SK-N-MC (cell line): ENCODE data around the gene TXNRD2.
"Not testable (repeated sequence)": the region's sequence is repeated elsewhere in the genome, so short reads cannot be mapped to it uniquely, and the experiment has no call there.

ENCODE experiments used
- DNase-seq: peaks from one replicate; pipeline ENCODE4 v3.0.0-alpha.2; 2011; ENCODE audit warnings: low read depth, low spot score
- H3K27ac ChIP-seq: fragments of 200-600 bp; sonication (generic); 2 replicates; pipeline ENCODE4 v1.5.1; 2016; ENCODE audit warnings: mixed run types
- H3K36me3 ChIP-seq: fragments of 200-600 bp; sonication (generic); 2 replicates; pipeline ENCODE4 v1.6.1; 2017; ENCODE audit warnings: antibody characterized with exemption, low read length, mixed read lengths; ENCODE audit not compliant: insufficient read depth
- H3K4me3 ChIP-seq: fragments of 200-600 bp; sonication (generic); 2 replicates; pipeline ENCODE4 v1.5.1; 2016
- H3K9ac ChIP-seq: fragments of 200-600 bp; sonication (generic); 2 replicates; pipeline ENCODE4 v1.8.0; 2017; ENCODE audit warnings: mixed run types, mixed read lengths; ENCODE audit not compliant: insufficient read length
- H3K9me3 ChIP-seq: fragments of 200-600 bp; sonication (generic); 2 replicates; pipeline ENCODE4 v1.6.1; 2017; ENCODE audit warnings: low read depth, mild to moderate bottlenecking, antibody characterized with exemption, low read length, moderate library complexity, mixed read lengths
- EZH2 ChIP-seq: fragments of 200-600 bp; sonication (generic); IDR thresholded peaks from one replicate; pipeline ENCODE4 v1.6.1; 2017; ENCODE audit warnings: antibody characterized with exemption
- FOXP2 ChIP-seq: optimal IDR thresholded peaks from 2 replicates; pipeline ENCODE3; 2011; ENCODE audit warnings: mild to moderate bottlenecking, moderate library complexity; ENCODE audit not compliant: insufficient read depth; ENCODE audit errors: extremely low read length, control extremely low read depth
- POLR2AphosphoS5 ChIP-seq: IDR thresholded peaks from 2 replicates; pipeline ENCODE4 v1.6.1; 2012; ENCODE audit warnings: mild to moderate bottlenecking, low read depth, low read length, borderline replicate concordance

Gene TXNRD2

GRCh38 chr22:19914201-19914943 is 27.2 kb downstream of the TXNRD2 start:
- DNase-seq, result no peak
- Histone ChIP-seq H3K9ac (no peak overlapping the region), H3K4me3 (no peak overlapping the region), H3K36me3 (peaks cover 11% of the 10 kb centered on the region), H3K9me3 (no peaks in the 10 kb centered on the region), H3K27ac (no peak overlapping the region)
- TF ChIP-seq POLR2AphosphoS5 (no peak), FOXP2 (no peak), EZH2 (no peak)

- H3K4me3 ChIP-seq, result no peak overlapping the region
- no peak overlapping the region for H3K9ac ChIP-seq
- H3K36me3 ChIP-seq, result peaks cover 11% of the 10 kb centered on the region
- no peak overlapping the region for H3K27ac ChIP-seq
- no peaks in the 10 kb centered on the region for H3K9me3 ChIP-seq
- no peak for DNase-seq
- TF ChIP-seq POLR2AphosphoS5 (no peak), EZH2 (no peak), FOXP2 (no peak)
Observed at GRCh38 chr22:19913337-19913936, 28.2 kb downstream of the TXNRD2 start.

GRCh38 chr22:19912271-19912999 is 29.2 kb downstream of the TXNRD2 start:
- no peak for DNase-seq
- H3K9me3 ChIP-seq, result no peaks in the 10 kb centered on the region
- no peak overlapping the region for H3K9ac ChIP-seq
- peaks cover 11% of the 10 kb centered on the region for H3K36me3 ChIP-seq
- no peak for TF ChIP-seq EZH2
- TF ChIP-seq FOXP2, result no peak
- no peak for TF ChIP-seq POLR2AphosphoS5
- H3K27ac ChIP-seq, result no peak overlapping the region
- no peak overlapping the region for H3K4me3 ChIP-seq

GRCh38 chr22:19911540-19912270 is 29.9 kb downstream of the TXNRD2 start:
- TF ChIP-seq POLR2AphosphoS5 (no peak), FOXP2 (no peak), EZH2 (no peak)
- Histone ChIP-seq H3K4me3 (no peak overlapping the region), H3K36me3 (peaks cover 11% of the 10 kb centered on the region), H3K27ac (no peak overlapping the region), H3K9me3 (no peaks in the 10 kb centered on the region), H3K9ac (no peak overlapping the region)
- no peak for DNase-seq

GRCh38 chr22:19910180-19910744 is 31.4 kb downstream of the TXNRD2 start:
- no peak for DNase-seq
- Histone ChIP-seq H3K27ac (no peak overlapping the region), H3K9ac (no peak overlapping the region), H3K4me3 (no peak overlapping the region), H3K9me3 (no peaks in the 10 kb centered on the region), H3K36me3 (peaks cover 11% of the 10 kb centered on the region)
- TF ChIP-seq FOXP2 (no peak), EZH2 (no peak), POLR2AphosphoS5 (no peak)

- DNase-seq, result peak; percentile 57
- Histone ChIP-seq H3K9ac (no peak overlapping the region), H3K9me3 (no peaks in the 10 kb centered on the region), H3K27ac (no peak overlapping the region), H3K4me3 (no peak overlapping the region), H3K36me3 (peaks cover 11% of the 10 kb centered on the region)
- TF ChIP-seq FOXP2 (no peak), EZH2 (no peak), POLR2AphosphoS5 (no peak)
Observed at GRCh38 chr22:19909350-19910179, 32.1 kb downstream of the TXNRD2 start.

GRCh38 chr22:19907902-19908301 is 33.7 kb downstream of the TXNRD2 start:
- not testable (repeated sequence) for DNase-seq, H3K9me3 ChIP-seq, H3K27ac ChIP-seq, H3K36me3 ChIP-seq, H3K9ac ChIP-seq, H3K4me3 ChIP-seq

- H3K9ac ChIP-seq, H3K9me3 ChIP-seq, H3K4me3 ChIP-seq, DNase-seq, H3K36me3 ChIP-seq, H3K27ac ChIP-seq: not testable (repeated sequence)
Observed at GRCh38 chr22:19906864-19907263, 34.8 kb downstream of the TXNRD2 start.
